HG02852 (cell line): ENCODE measurements around the gene CCNC.

Experiments used
- ATAC-seq: cut with Tn5 transposase; IDR thresholded peaks from one replicate; pipeline ENCODE4 v1.9.1; 2021; ENCODE audit warnings: mild to moderate bottlenecking, moderate library complexity; ENCODE audit not compliant: unreplicated experiment

Gene CCNC

DNA sequence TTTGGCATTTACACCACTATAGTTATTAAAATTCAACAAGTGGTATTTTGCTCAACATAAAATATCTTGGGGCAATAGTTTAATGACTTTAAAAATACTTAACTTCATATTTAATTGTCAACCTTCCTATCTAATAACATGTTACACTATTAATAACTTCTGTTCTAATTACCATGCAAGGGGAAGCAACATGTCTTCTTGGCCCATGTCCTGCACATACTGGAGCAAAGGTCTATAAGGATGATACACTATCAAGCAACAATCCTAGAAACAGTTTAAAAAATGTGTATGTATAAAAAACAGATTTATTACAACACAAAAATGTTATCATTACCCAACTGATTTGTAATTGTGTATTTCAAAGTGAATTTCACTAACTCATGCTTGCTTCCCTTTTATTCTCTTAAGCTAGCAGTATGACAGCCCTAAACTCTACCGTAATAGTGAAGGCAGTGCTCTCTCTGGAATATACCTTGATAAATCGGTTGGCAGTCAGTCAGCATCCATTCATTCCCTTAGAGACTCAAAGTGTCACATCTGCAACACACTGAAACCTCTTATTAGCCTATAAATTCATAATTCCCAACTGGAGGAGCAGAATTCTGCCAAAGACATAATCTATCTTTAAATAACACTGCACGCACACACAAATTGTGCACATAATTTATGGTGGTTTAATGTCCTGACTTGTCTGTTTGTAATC, 18.3 kb downstream of the CCNC start:
- no peak for ATAC-seq

DNA sequence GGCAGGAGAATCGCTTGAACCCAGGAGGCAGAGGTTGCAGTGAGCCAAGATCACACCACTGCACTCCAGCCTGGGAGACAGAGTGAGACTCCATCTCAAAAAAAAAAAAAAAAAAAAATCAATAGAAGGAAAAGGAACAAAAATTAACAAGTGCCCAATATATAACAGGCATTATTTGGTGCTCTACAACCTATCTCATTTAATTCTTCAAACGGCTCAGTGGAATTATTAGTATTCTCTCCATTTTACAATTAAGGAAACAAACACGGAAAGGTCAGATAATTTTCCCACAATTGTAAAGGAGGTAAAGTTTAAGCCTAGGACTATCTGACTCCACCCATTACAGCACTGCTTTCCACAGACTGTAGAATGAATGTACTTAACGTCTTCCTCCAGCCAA, 19.8 kb downstream of the CCNC start:
- ATAC-seq, result no peak

DNA sequence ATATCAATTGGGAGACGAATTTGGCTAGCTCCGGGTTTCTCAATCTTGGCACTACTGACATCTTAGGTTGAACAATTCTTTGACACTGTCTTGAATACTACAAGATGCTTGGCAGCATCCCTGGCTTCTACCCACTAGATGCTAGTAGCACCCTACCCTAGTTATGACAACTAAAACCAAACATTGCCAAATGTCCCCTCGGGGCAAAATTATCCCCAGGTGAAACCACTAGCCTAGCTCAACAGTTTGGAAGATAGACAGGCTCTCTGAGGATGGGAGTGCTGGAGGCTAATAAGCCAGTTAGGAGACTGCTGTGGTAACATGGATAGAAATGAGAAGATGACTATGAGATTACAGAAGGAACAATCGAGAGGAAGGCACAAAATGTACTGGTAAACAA, 20.9 kb downstream of the CCNC start:
- ATAC-seq, result no peak

DNA sequence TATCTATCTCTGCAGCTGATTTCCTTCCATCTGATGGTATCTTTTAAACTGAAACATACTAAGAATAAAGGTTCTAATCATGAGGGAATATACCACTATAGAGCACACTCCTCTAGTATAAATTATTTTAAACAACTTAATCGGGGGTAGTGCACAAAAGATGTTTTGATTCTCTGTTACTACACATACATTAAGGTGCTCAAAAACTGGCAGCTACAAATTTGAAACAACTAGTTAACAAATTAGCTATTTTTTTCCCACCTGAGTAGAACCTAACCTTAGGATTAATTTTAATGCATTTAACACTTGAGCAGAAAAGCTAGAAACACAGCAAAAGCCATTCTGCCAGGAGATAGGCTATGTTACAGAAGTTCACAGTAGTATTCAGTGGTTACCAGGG, 23.0 kb downstream of the CCNC start:
- no peak for ATAC-seq

DNA sequence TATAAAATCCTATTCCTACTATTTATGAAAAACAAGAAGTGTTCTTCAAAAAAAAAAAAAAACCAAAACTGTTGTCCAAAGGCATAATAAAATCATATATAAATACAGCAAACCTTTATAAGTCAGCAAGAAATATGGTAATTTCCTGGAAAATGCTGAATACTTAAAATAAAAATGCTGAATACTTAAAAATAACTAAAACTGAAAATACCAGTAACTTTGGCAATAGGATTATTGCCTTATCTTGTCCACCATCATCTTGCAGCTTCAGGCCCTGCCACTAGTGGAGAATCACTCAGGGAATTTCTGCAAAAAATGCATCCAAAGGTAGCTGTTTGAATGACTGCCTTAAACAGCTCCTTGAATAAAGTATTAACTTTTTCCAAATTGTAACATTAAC, 24.5 kb downstream of the CCNC start:
- ATAC-seq, result no peak

DNA sequence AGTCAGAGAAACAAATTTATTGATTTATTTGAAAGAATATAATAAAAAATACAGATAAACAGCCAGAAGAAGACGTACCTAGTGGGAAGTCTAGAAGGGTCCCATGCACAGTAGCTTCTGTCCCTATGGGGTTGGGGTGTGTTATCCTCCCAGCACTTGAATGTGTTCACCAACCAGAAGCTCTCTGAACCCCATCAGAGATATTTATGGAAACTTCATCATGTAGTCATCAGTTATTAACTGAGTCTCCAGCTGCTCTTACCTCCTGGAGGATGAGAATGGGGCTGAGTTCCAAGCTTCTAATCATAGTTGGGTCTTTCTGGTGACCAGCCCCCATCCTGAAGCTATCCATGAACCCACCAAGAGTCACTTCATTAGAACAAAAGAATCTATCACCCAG, 37.8 kb downstream of the CCNC start:
- no peak for ATAC-seq

DNA sequence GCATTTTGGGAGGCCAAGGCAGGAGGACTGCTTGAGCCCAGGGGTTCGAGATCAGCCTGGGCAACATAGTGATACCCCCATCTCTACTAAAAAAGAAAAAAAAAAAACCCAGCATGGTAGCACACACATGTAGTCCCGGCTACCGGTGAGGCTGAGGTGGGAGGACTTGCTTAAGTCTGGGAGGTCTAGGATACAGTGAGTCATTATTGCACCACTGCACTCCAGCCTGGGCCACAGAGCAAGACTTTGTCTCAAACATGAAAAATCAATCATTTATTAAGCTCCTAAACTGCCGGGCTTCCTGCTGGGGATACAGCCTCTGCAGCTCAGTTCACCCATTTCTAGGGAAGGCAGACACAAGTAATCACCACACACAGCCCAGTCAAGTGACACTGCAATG, 45.9 kb downstream of the CCNC start:
- ATAC-seq, result no peak

DNA sequence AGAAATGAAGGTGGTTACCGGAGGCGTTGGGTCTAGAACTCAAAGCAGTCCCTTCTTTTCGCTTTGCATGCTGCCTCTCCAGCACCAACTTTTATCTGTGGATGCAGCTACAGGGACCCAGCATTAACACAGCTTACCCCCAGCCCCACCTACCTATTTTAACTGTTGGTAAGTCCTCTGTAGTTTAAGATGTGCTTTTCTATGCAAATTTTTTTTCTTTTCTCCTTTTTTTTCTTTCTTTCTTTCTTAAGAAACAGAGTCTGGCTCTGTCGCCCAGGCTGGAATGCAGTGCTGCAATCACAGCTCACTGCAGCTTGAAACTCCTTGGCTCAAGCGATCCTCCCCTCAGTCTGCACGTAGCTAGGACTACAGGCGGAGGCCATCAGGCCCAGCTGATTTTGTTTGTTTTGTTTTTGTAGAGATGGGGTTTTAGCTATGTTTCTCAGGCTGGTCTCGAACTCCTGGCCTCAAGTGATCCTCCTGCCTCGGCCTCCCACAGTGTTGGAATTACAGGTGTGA, 46.8 kb downstream of the CCNC start:
- ATAC-seq, result peak; percentile 31

DNA sequence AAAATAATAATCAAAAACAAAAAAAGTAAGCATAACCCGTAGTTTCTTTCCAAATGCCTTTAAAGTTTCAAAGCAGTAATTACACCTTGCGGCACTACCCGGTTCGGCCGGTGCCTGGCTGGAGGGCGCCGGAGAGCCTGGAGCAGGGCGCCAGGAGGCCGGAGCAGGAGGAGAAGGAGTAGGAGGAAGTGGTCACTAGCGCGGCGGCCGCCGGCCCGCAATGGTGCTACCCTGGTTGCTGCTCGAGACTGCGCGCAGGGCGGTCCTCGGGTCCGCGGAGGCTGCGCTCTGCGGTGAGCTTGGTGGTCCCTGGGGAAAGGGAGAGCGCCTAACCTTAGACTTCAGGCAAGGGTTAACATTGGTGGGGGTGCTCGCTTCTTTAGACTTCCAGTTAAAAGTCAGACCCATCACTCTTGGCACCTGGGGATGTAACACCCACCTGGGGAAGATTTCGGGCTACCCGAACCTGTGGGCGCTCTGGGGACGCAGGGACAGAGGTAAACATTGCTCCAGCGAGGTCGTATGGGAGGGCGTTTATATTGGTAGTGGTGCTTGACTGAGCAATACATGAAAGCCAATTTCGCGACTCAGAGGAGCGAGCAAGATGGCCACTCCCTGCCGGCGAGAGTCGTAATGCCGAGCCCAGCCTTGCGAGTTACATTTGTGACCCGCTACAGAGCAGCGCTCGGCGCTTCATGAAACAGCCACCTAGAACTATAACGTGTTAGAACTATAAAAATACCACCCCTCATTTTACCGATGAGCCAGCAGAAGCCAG, 47.4 kb downstream of the CCNC start:
- peak; percentile 95 for ATAC-seq

DNA sequence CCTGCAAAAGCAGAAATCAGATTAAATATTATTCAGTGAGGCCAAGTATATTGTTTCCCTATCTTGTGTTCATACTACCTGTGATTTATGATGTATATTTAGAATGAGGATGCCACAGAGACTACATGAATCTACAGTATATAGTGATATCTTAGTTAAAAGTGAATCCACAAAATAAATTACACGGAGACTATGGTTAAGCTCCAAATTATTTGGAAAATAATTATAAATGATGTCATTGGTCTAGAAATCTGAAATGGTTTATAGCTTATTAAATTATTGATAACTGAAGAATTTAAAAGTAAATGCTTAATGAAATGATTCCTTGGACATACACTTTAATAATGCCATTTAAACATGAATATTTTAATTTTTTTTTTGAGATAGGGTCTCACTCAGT, 49.0 kb downstream of the CCNC start:
- ATAC-seq, result no peak

DNA sequence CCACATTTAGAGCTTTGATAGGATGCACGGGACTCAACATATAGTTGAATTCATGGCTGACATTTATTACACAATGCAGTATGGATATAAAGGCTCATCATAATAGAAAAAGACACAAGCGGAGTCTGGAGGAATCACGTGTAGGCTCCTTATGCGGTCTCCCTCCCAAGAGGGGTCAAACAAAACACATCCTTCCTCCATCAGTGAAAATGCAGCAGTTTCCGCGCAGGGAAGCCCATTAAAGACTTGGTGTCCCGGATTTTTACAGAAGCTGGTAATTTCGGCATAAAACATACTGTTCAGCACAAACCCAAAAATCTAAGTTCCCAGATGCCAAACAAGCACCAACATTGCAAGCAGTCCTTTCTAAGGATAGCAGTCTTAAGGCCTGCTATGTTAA, 54.4 kb downstream of the CCNC start:
- ATAC-seq, result no peak

DNA sequence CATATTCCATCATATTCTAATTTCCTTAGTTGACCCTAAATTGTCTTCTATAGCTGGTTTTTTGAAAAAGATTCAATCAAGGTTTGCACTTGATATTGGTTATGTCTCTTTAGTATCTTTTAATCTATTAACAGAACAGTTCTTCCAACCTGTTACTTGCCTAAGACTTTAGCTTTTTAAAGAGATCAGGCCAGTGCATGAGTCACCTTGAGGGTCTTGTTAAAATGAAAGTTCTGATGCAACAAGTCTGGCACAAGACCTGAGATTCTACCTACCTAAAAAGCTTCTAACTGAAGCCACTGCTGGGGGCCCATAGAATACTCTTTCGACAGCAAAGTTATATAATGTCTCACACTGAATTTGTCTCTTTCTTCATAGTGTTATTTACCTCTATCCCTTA, 56.4 kb downstream of the CCNC start:
- ATAC-seq, result no peak

DNA sequence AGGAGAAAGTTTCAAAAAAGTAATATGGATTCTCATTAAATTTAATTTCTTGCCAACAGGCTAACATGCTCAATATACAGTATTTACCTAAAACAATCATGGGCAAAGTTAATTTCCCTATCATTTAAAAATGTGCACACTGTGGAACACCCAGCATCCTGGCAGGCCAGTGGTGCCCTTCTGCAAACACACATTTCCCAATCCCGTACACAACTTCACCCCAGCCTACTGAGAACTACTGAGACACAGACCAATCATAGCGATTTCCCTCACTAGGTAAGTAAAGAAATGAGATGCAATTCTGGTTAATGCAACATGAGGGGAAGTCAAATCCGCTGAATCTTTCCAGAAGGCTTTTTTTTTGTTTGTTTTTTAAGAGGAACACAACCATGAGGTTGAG, 60.8 kb downstream of the CCNC start:
- no peak for ATAC-seq

DNA sequence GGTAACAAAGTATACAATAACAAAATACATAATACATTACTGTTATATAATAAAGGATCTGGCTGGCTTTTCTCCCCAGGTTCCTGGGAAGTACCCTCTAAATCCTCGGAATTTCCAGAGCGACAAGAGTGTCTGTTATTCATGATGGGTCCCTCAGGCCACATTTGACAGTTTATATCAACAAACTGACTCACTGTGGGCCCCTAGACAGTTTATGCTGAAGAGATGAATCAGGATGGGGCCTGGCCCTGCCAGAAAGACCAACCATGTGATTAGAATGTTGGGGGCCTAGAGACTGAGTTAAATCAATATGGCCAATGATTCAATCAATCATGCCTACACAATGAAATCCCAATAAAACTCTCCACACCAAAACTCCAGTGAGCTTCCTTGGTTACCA, 66.7 kb downstream of the CCNC start:
- no peak for ATAC-seq

DNA sequence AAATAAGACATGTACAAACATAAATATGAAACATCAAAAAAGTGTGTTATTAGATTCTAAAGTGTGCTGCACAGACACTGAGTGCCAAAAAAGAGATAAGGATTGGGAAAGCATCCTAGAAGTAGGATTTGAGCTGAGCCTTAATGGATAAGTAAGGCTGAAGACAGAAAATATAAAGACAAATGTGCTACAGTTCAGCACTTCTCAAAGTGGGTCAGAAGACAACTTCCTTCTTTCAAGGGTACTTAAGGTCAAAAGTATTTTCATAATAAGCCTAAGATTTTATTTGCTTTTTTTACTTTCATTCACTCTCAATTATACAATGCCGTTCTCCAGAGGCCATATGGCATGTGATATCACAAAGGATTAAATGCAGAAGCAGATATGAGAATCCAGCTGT, 70.0 kb downstream of the CCNC start:
- no peak for ATAC-seq

DNA sequence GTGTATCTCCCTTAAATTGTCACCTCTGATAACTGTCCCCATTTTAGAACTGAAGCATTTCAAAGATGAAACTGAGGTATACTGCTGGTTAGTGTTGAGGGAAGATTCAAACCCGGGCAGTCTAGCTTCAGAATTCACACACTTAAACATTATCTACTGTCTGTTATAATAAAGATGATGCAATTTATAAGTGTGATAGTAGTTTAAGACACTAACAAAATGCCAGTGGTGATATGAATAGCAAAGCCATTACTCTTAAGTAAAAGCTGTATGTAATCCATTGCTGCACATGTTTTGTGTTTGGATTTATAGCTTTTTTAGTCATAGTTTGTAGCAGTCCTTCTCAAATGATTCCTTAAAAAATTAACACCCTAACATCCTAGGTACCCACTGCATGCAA, 73.0 kb downstream of the CCNC start:
- no peak for ATAC-seq
